ENCODE data around the gene BMP8A.

DNA sequence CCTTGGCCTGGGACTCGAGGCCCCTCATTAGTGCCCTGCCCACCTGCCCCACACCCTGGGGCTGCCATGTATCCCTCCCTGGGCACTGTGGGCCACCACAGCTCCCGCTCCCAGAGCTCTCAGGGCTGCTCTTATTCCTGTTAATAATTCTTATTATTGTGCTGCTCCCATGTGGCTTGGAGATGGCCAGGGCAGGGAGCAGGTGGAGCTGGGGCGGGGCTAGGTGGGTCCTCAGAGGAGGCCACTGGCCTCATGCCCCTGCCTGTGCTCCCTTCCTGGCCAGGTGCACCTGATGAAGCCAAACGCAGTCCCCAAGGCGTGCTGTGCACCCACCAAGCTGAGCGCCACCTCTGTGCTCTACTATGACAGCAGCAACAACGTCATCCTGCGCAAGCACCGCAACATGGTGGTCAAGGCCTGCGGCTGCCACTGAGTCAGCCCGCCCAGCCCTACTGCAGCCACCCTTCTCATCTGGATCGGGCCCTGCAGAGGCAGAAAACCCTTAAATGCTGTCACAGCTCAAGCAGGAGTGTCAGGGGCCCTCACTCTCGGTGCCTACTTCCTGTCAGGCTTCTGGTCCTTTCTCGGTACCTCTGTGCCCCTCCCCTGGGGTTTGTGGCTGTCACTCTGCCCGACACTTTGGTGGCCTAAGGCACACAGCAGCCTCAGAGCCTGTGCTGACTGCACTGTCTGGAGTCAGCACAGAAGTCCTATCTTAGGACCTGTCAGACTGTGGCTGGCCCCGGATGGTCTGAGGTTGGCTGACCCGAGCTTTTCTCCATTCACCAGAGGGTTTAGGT is 34.1 kb downstream of the BMP8A start:
- TF ChIP-seq, protein P1, sequence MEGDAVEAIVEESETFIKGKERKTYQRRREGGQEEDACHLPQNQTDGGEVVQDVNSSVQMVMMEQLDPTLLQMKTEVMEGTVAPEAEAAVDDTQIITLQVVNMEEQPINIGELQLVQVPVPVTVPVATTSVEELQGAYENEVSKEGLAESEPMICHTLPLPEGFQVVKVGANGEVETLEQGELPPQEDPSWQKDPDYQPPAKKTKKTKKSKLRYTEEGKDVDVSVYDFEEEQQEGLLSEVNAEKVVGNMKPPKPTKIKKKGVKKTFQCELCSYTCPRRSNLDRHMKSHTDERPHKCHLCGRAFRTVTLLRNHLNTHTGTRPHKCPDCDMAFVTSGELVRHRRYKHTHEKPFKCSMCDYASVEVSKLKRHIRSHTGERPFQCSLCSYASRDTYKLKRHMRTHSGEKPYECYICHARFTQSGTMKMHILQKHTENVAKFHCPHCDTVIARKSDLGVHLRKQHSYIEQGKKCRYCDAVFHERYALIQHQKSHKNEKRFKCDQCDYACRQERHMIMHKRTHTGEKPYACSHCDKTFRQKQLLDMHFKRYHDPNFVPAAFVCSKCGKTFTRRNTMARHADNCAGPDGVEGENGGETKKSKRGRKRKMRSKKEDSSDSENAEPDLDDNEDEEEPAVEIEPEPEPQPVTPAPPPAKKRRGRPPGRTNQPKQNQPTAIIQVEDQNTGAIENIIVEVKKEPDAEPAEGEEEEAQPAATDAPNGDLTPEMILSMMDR (IDR thresholded peaks at IDR 0.05), result no peak
- TF ChIP-seq ZFX (IDR thresholded peaks at IDR 0.05; ENCODE audit: borderline replicate concordance), result no peak

All from 22Rv1 (cell line).